Fibroblast of lung (primary cell): ENCODE results near the gene HP.

Source experiments
- CTCF ChIP-seq, 2 donors: IDR thresholded peaks in 1 of 2; conservative IDR thresholded peaks in 1 of 2; 1 replicate in 1 of 2; 2 replicates in 1 of 2; pipeline ENCODE4 v1.5.1; 2011 to 2012; ENCODE audit warnings: low read length in 2 of 2, control low read depth in 1 of 2, inconsistent platforms in 1 of 2, low read depth in 1 of 2, mild to moderate bottlenecking in 1 of 2
- EZH2 ChIP-seq: IDR thresholded peaks from 2 replicates; pipeline ENCODE4 v1.5.1; 2012; ENCODE audit warnings: low read length, control low read depth, mild to moderate bottlenecking; ENCODE audit errors: missing control alignments

- TF ChIP-seq CTCF (conservative IDR thresholded peaks at IDR 0.05 in 1 of 2, IDR thresholded peaks at IDR 0.05 in 1 of 2; ENCODE audit: low read depth in 1 of 2, low read length in 2 of 2): no peak
- TF ChIP-seq EZH2: no peak
Measured at GRCh38 chr16:72029567-72030271, 24.6 kb upstream of the HP start.
